HEK293 (cell line): ENCODE results near the gene MPPED2.

Source experiments
- CTCF ChIA-PET: fragments of 350-600 bp; formaldehyde crosslinking; extraction: SDS; loops from one replicate; lab custom pipeline; 2021; ENCODE audit warnings: antibody characterized with exemption; lab: Yijun Ruan, JAX
- POLR2A ChIA-PET: fragments of 300-600 bp; formaldehyde crosslinking; extraction: SDS; loops from one replicate; lab custom pipeline; 2020; ENCODE audit warnings: antibody characterized with exemption, inconsistent platforms; lab: Yijun Ruan, JAX
- H3K27ac ChIP-seq: fragments of 200-500 bp; sonication (Bioruptor generic); 2 replicates; pipeline ENCODE4 v1.5.1; 2014; ENCODE audit warnings: low read depth, low read length, control low read depth, inconsistent platforms; ENCODE audit errors: extremely low read depth
- H3K36me3 ChIP-seq, 2 experiments: fragments of 200-500 bp in 1 of 2; sonication (Bioruptor generic) in 1 of 2; 1 replicate in 1 of 2; 2 replicates in 1 of 2; pipeline ENCODE4 v1.5.1; 2014 to 2017; ENCODE audit warnings: inconsistent platforms in 2 of 2, low read length in 2 of 2; ENCODE audit not compliant: control insufficient read depth in 2 of 2, insufficient read depth in 1 of 2
- H3K4me1 ChIP-seq: fragments of 200-500 bp; sonication (Bioruptor generic); 2 replicates; pipeline ENCODE4 v1.5.1; 2014; ENCODE audit warnings: mild to moderate bottlenecking, low read length, inconsistent platforms; ENCODE audit not compliant: control insufficient read depth, insufficient read depth
- H3K4me3 ChIP-seq: 2 replicates; pipeline ENCODE4 v1.5.1; 2011; ENCODE audit warnings: low read depth, mild to moderate bottlenecking, control low read depth, low read length, moderate library complexity
- H3K9me3 ChIP-seq: fragments of 200-500 bp; sonication (Bioruptor generic); 2 replicates; pipeline ENCODE4 v1.5.1; 2014; ENCODE audit warnings: low read depth, low read length, inconsistent platforms; ENCODE audit not compliant: control insufficient read depth, insufficient read depth
- BCL11B ChIP-seq: fragments of 450-650 bp; formaldehyde crosslinking; IDR thresholded peaks from 2 replicates; pipeline ENCODE4 v1.5.1; 2016; ENCODE audit warnings: low read depth, missing biosample characterization, missing genetic modification characterization
- ELK4 ChIP-seq: IDR thresholded peaks from 2 replicates; pipeline ENCODE4 v1.6.1; 2011; ENCODE audit warnings: mild to moderate bottlenecking, low read depth, low read length, borderline replicate concordance
- HOXA7 ChIP-seq: sonication (generic); formaldehyde crosslinking; IDR thresholded peaks from 2 replicates; pipeline ENCODE4 v1.8.1; 2022; ENCODE audit warnings: missing genetic modification reagents, borderline replicate concordance
- IKZF3 ChIP-seq: fragments of 450-650 bp; IDR thresholded peaks from 2 replicates; pipeline ENCODE4 v1.5.0; 2018; ENCODE audit warnings: missing biosample characterization, mild to moderate bottlenecking, missing genetic modification characterization, moderate library complexity
- KLF17 ChIP-seq: fragments of 450-650 bp; formaldehyde crosslinking; IDR thresholded peaks from 2 replicates; pipeline ENCODE4 v1.5.1; 2016; ENCODE audit warnings: missing biosample characterization, missing genetic modification characterization
- PRDM1 ChIP-seq: fragments of 450-650 bp; formaldehyde crosslinking; IDR thresholded peaks from 2 replicates; pipeline ENCODE4; 2016; ENCODE audit warnings: missing biosample characterization, missing genetic modification characterization
- PRDM4 ChIP-seq: fragments of 450-650 bp; formaldehyde crosslinking; IDR thresholded peaks from 2 replicates; pipeline ENCODE4 v1.5.1; 2017; ENCODE audit warnings: missing biosample characterization, missing genetic modification characterization
- SP2 ChIP-seq: fragments of 450-650 bp; formaldehyde crosslinking; IDR thresholded peaks from 2 replicates; pipeline ENCODE4 v1.5.1; 2016; ENCODE audit warnings: missing biosample characterization, missing genetic modification characterization
- YY1 ChIP-seq: fragments of 450-650 bp; formaldehyde crosslinking; IDR thresholded peaks from 2 replicates; pipeline ENCODE4 v1.5.1; 2018; ENCODE audit warnings: missing biosample characterization, missing genetic modification characterization
- ZBTB1 ChIP-seq: fragments of 450-650 bp; formaldehyde crosslinking; IDR thresholded peaks from 2 replicates; pipeline ENCODE4 v1.5.1; 2016; ENCODE audit warnings: missing biosample characterization, missing genetic modification characterization
- ZBTB17 ChIP-seq: fragments of 450-650 bp; formaldehyde crosslinking; IDR thresholded peaks from 2 replicates; pipeline ENCODE4 v1.5.1; 2016; ENCODE audit warnings: missing biosample characterization, missing genetic modification characterization
- ZBTB21 ChIP-seq: fragments of 450-650 bp; formaldehyde crosslinking; IDR thresholded peaks from 2 replicates; pipeline ENCODE4 v1.5.1; 2017; ENCODE audit warnings: missing biosample characterization, missing genetic modification characterization
- ZBTB26 ChIP-seq: fragments of 450-650 bp; formaldehyde crosslinking; optimal IDR thresholded peaks from 2 replicates; pipeline ENCODE3; 2016; ENCODE audit warnings: missing biosample characterization, mild to moderate bottlenecking, missing genetic modification characterization
- ZFP37 ChIP-seq: fragments of 450-650 bp; formaldehyde crosslinking; IDR thresholded peaks from 2 replicates; pipeline ENCODE4 v1.5.1; 2016; ENCODE audit warnings: missing biosample characterization, missing genetic modification characterization
- ZNF10 ChIP-seq: fragments of 450-650 bp; formaldehyde crosslinking; IDR thresholded peaks from 2 replicates; pipeline ENCODE4 v1.5.1; 2017; ENCODE audit warnings: missing biosample characterization, missing genetic modification characterization
- ZNF140 ChIP-seq: fragments of 450-650 bp; formaldehyde crosslinking; IDR thresholded peaks from 2 replicates; pipeline ENCODE4 v1.5.1; 2016; ENCODE audit warnings: missing biosample characterization, missing genetic modification characterization
- ZNF280C ChIP-seq: fragments of 450-650 bp; formaldehyde crosslinking; IDR thresholded peaks from 2 replicates; pipeline ENCODE4 v1.5.1; 2016; ENCODE audit warnings: missing biosample characterization, missing genetic modification characterization
- ZNF433 ChIP-seq: fragments of 450-650 bp; formaldehyde crosslinking; IDR thresholded peaks from 2 replicates; pipeline ENCODE4 v1.5.1; 2016; ENCODE audit warnings: missing biosample characterization, missing genetic modification characterization, low read depth
- ZNF449 ChIP-seq: fragments of 450-650 bp; formaldehyde crosslinking; IDR thresholded peaks from 2 replicates; pipeline ENCODE4 v1.5.1; 2017; ENCODE audit warnings: missing biosample characterization, mild to moderate bottlenecking, missing genetic modification characterization, moderate library complexity
- ZNF513 ChIP-seq: fragments of 450-650 bp; IDR thresholded peaks from 2 replicates; pipeline ENCODE4 v1.5.1; 2018; ENCODE audit warnings: missing biosample characterization, missing genetic modification characterization
- ZNF521 ChIP-seq: fragments of 450-650 bp; formaldehyde crosslinking; IDR thresholded peaks from 2 replicates; pipeline ENCODE4 v1.5.1; 2017; ENCODE audit warnings: missing biosample characterization, mild to moderate bottlenecking, missing genetic modification characterization
- ZNF529 ChIP-seq: fragments of 450-650 bp; formaldehyde crosslinking; IDR thresholded peaks from 2 replicates; pipeline ENCODE4 v1.5.1; 2017; ENCODE audit warnings: missing genetic modification characterization, missing biosample characterization; ENCODE audit not compliant: insufficient replicate concordance
- ZNF585B ChIP-seq: fragments of 450-650 bp; formaldehyde crosslinking; IDR thresholded peaks from 2 replicates; pipeline ENCODE4 v1.5.1; 2016; ENCODE audit warnings: missing biosample characterization, missing genetic modification characterization
- ZNF626 ChIP-seq: fragments of 450-650 bp; sonication (Bioruptor Pico); formaldehyde crosslinking; IDR thresholded peaks from 2 replicates; pipeline ENCODE4 v1.5.1; 2018; ENCODE audit warnings: missing biosample characterization, missing genetic modification characterization, inconsistent platforms
- ZNF768 ChIP-seq: fragments of 450-650 bp; formaldehyde crosslinking; IDR thresholded peaks from 2 replicates; pipeline ENCODE4 v1.5.1; 2018; ENCODE audit warnings: missing biosample characterization, mild to moderate bottlenecking, missing genetic modification characterization

The MPPED2 gene

GRCh38 chr11:30463266-30463665 lies 122.9 kb downstream of the MPPED2 start:
- no peaks in the 10 kb centered on the region for H3K9me3 ChIP-seq
- no peaks in the 10 kb centered on the region for H3K36me3 ChIP-seq
- no peak overlapping the region for H3K27ac ChIP-seq
- H3K4me1 ChIP-seq = no peaks in the 10 kb centered on the region
- ChIA-PET POLR2A (interaction anchor here (0.6 kb wide), 1 partner anchor 118 kb away, joined by 9 read pairs; no protein-coding TSS in a partner anchor), CTCF (interaction anchor here (0.7 kb wide), 1 partner anchor 454 kb away, joined by 3 read pairs; no protein-coding TSS in a partner anchor)
- no peak overlapping the region for H3K4me3 ChIP-seq
- no peak for TF ChIP-seq ZNF280C (tag by site-specific recombination)
- TF ChIP-seq ZFP37 (tag by site-specific recombination) = no peak
- TF ChIP-seq ZNF513 (tag by site-specific recombination) = no peak
- no peak for TF ChIP-seq ZNF10 (tag by site-specific recombination)
- no peak for TF ChIP-seq ZBTB26 (tag by site-specific recombination)
- no peak for TF ChIP-seq PRDM1
- no peak for TF ChIP-seq ZBTB21 (tag by site-specific recombination)
- TF ChIP-seq KLF17 (tag by site-specific recombination) = no peak
- no peak for TF ChIP-seq ZBTB17 (tag by site-specific recombination)
- no peak for TF ChIP-seq SP2 (tag by site-specific recombination)
- no peak for TF ChIP-seq ZNF529 (tag by site-specific recombination)
- no peak for TF ChIP-seq ZNF433 (tag by site-specific recombination)
- no peak for TF ChIP-seq ZNF626 (tag by site-specific recombination)
- no peak for TF ChIP-seq HOXA7
- TF ChIP-seq, all 188 proteins: peak for 0

- Histone ChIP-seq H3K9me3 (no peaks in the 10 kb centered on the region), H3K27ac (no peak overlapping the region), H3K4me3 (no peak overlapping the region), H3K4me1 (no peaks in the 10 kb centered on the region), H3K36me3 (no peaks in the 10 kb centered on the region)
- ChIA-PET CTCF (no interaction called here), POLR2A (no interaction called here)
- TF ChIP-seq IKZF3 (tag by site-specific recombination) = no peak
- no peak for TF ChIP-seq PRDM4 (tag by site-specific recombination)
- no peak for TF ChIP-seq ELK4
- no peak for TF ChIP-seq ZNF521 (tag by site-specific recombination)
- TF ChIP-seq ZNF768 (tag by site-specific recombination) = no peak
- TF ChIP-seq ZNF449 = no peak
- no peak for TF ChIP-seq BCL11B (tag by site-specific recombination)
- no peak for TF ChIP-seq ZNF140 (tag by site-specific recombination)
- TF ChIP-seq ZBTB1 = no peak
- no peak for TF ChIP-seq YY1 (tag by site-specific recombination)
- TF ChIP-seq ZNF585B (tag by site-specific recombination) = no peak
These were observed 123.7 kb downstream of the MPPED2 start for GRCh38 chr11:30462421-30462820.
